K562 (cell line): ENCODE measurements around the gene RARRES1. TPM values are rescaled to one million over a fixed set of nuclear protein-coding genes. Genes with fewer than 3 reads are reported as not detected.

Experiments
- ATAC-seq: fragments of 200-7000 bp; cut with Tn5 transposase; 3 replicates; pipeline ENCODE4 v1.9.1; 2020; ENCODE audit warnings: moderate library complexity
- BruUV-seq: library from RNA; stranded (reverse); fragments of 400-500 nt; replicated peaks from 2 replicates; lab custom pipeline; 2021; lab: Mats Ljungman, UMichigan
- CTCF ChIA-PET: fragments of 300-600 bp; formaldehyde crosslinking; extraction: SDS; loops from one replicate; lab custom pipeline; 2021; ENCODE audit warnings: low intra/inter-chr PET ratio; lab: Yijun Ruan, JAX
- POLR2A ChIA-PET: fragments of 300-600, 350-650 bp; sonication (Branson Sonifier 250); formaldehyde crosslinking; extraction: SDS; loops from one replicate; lab custom pipeline; 2021; ENCODE audit warnings: antibody characterized with exemption, inconsistent platforms; lab: Yijun Ruan, JAX
- DNase-seq, 4 experiments: peaks; one replicate each; pipeline versions ENCODE4 v3.0.0 to v3.0.0-alpha.2; 2011 to 2018; ENCODE audit warnings: low spot score in 3 of 4, mixed read lengths in 3 of 4; ENCODE audit errors: extremely low read depth in 1 of 4
- FAIRE-seq: peaks from 2 replicates; lab custom pipeline; 2011; peaks lifted over from hg19 to GRCh38; lab: Jason Lieb, UNC
- H2AFZ ChIP-seq: 2 replicates; pipeline ENCODE4 v1.6.0; 2011; ENCODE audit warnings: low read depth, low read length, control low read depth, inconsistent platforms
- H3K27ac ChIP-seq: fragments of 200-600 bp; 3 replicates; pipeline ENCODE4 v1.8.0; 2011; ENCODE audit warnings: low read depth, mild to moderate bottlenecking, control low read depth, inconsistent platforms, low read length, moderate library complexity, mixed read lengths; ENCODE audit errors: extremely low read depth
- H3K27me3 ChIP-seq, 2 experiments: fragments of 300-600 bp in 1 of 2; 2 replicates in 1 of 2; 3 replicates in 1 of 2; pipeline versions ENCODE4 v1.6.0 to v1.8.0; 2011; ENCODE audit warnings: inconsistent platforms in 2 of 2, low read length in 2 of 2, mild to moderate bottlenecking in 1 of 2, mixed read lengths in 1 of 2, moderate library complexity in 1 of 2; ENCODE audit not compliant: control insufficient read depth in 2 of 2, insufficient read depth in 2 of 2
- H3K36me3 ChIP-seq: fragments of 300-600 bp; 3 replicates; pipeline ENCODE4 v1.8.0; 2011; ENCODE audit warnings: mild to moderate bottlenecking, low read length, inconsistent platforms; ENCODE audit not compliant: control insufficient read depth, insufficient read depth
- H3K4me1 ChIP-seq, 2 experiments: fragments of 200-600 bp in 1 of 2; replicated peaks in 1 of 2; 2 replicates in 1 of 2; 3 replicates in 1 of 2; pipeline versions ENCODE4 v1.5.1 to v1.8.0; 2011; ENCODE audit warnings: inconsistent platforms in 2 of 2, low read length in 2 of 2, mild to moderate bottlenecking in 1 of 2, mixed read lengths in 1 of 2, moderate library complexity in 1 of 2; ENCODE audit not compliant: control insufficient read depth in 2 of 2, insufficient read depth in 2 of 2
- H3K4me2 ChIP-seq: 2 replicates; pipeline ENCODE4 v1.6.1; 2011; ENCODE audit warnings: low read length, control low read depth, inconsistent platforms, mixed read lengths; ENCODE audit not compliant: insufficient read depth
- H3K4me3 ChIP-seq: fragments of 200-600 bp; sonication (generic), shearing (Covaris generic); 2 replicates; pipeline ENCODE4 v1.5.1; 2016; ENCODE audit warnings: control low read depth, inconsistent platforms
- H3K79me2 ChIP-seq: fragments of 200-600 bp; 3 replicates; pipeline ENCODE4 v1.8.0; 2011; ENCODE audit warnings: low read length, inconsistent platforms; ENCODE audit not compliant: control insufficient read depth, insufficient read depth
- H3K9ac ChIP-seq, 2 experiments: 2 replicates each; pipeline versions ENCODE4 v1.6.0 to v1.6.1; 2011; ENCODE audit warnings: low read depth in 2 of 2, low read length in 2 of 2, control low read depth in 1 of 2, inconsistent platforms in 1 of 2, mild to moderate bottlenecking in 1 of 2, mixed read lengths in 1 of 2; ENCODE audit not compliant: insufficient read depth in 1 of 2
- H3K9me1 ChIP-seq: one replicate; pipeline ENCODE4 v1.6.0; 2011; ENCODE audit warnings: inconsistent platforms, mild to moderate bottlenecking, low read length, moderate library complexity; ENCODE audit not compliant: control insufficient read depth, insufficient read depth
- H3K9me3 ChIP-seq: replicated peaks from 2 replicates; pipeline ENCODE4 v1.5.1; 2011; ENCODE audit warnings: low read depth, low read length, inconsistent platforms; ENCODE audit not compliant: control insufficient read depth, insufficient read depth
- H4K20me1 ChIP-seq: replicated peaks from 2 replicates; pipeline ENCODE4 v1.6.1; 2011; ENCODE audit warnings: low read length, inconsistent platforms, mixed read lengths; ENCODE audit not compliant: control insufficient read depth, insufficient read depth
- BRD4 ChIP-seq: fragments of 200-600 bp; sonication (generic); IDR thresholded peaks from 2 replicates; pipeline ENCODE4 v1.6.1; 2017; ENCODE audit warnings: inconsistent platforms
- CBX2 ChIP-seq: fragments of 200-600 bp; sonication (generic); IDR thresholded peaks from one replicate; pipeline ENCODE4 v1.6.1; 2012; ENCODE audit warnings: mild to moderate bottlenecking, low read length, inconsistent platforms; ENCODE audit not compliant: insufficient read depth, poor library complexity, severe bottlenecking
- EHMT2 ChIP-seq: fragments of 450-650 bp; IDR thresholded peaks from 2 replicates; pipeline ENCODE4 v1.6.1; 2018; ENCODE audit warnings: antibody characterized with exemption
- NFATC3 ChIP-seq: fragments of 450-650 bp; IDR thresholded peaks from 2 replicates; pipeline ENCODE4 v1.6.1; 2017; ENCODE audit warnings: mild to moderate bottlenecking
- SREBF1 ChIP-seq: fragments of 150-350 bp; IDR thresholded peaks from 2 replicates; pipeline ENCODE4 v1.6.1; 2014; ENCODE audit warnings: antibody characterized with exemption, low read depth, low read length, borderline replicate concordance
- TAF9B ChIP-seq: fragments of 450-650 bp; IDR thresholded peaks from 2 replicates; pipeline ENCODE4 v1.6.1; 2018; ENCODE audit warnings: mild to moderate bottlenecking; ENCODE audit not compliant: partially characterized antibody
- TRIM24 ChIP-seq, 2 experiments: fragments of 450-650 bp; IDR thresholded peaks; 2 replicates each; pipeline ENCODE4 v1.6.1; 2016
- ZBED1 ChIP-seq: IDR thresholded peaks from 2 replicates; pipeline ENCODE4 v1.6.1; 2014
- ZBTB8A ChIP-seq: fragments of 450-650 bp; IDR thresholded peaks from 2 replicates; pipeline ENCODE4 v1.6.1; 2018; ENCODE audit warnings: mild to moderate bottlenecking, moderate library complexity; ENCODE audit not compliant: partially characterized antibody
- ZNF76 ChIP-seq: fragments of 250-450 bp; sonication (Bioruptor Pico); IDR thresholded peaks from 2 replicates; pipeline ENCODE4 v1.4.0; 2020; ENCODE audit warnings: mild to moderate bottlenecking, moderate library complexity, borderline replicate concordance
- ZSCAN32 ChIP-seq: fragments of 450-650 bp; formaldehyde crosslinking; IDR thresholded peaks from 2 replicates; pipeline ENCODE4 v1.4.0; 2020; ENCODE audit warnings: mild to moderate bottlenecking, moderate library complexity
- ZZZ3 ChIP-seq: fragments of 450-650 bp; IDR thresholded peaks from 2 replicates; pipeline ENCODE4 v1.6.1; 2016; ENCODE audit warnings: antibody characterized with exemption, mild to moderate bottlenecking, moderate library complexity
- WGBS: fragments of 100-300 bp; shearing (Covaris generic); methylation state at CpG from one replicate; pipeline ENCODE4 v1.1.6; 2016; ENCODE audit warnings: low coverage, mixed read lengths; ENCODE audit not compliant: insufficient coverage; ENCODE audit errors: missing lambda C conversion rate; 5-methylcytosine and 5-hydroxymethylcytosine counted together
- in situ Hi-C: fragments of 300-500 bp; cut with MboI; formaldehyde crosslinking; loops from 4 replicates; pipeline ENCODE4 v1.15.0; 2018; ENCODE audit warnings: inconsistent platforms, mixed read lengths
- intact Hi-C: fragments of 100-400 bp; cut with micrococcal nuclease; formaldehyde crosslinking; loops from 2 replicates; pipeline ENCODE4 v1.14.2; 2022
- polyA plus RNA-seq, 8 experiments: library from polyadenylated mRNA; depleted of rRNA in 4 of 8; stranded (reverse) in 5 of 8; unstranded in 3 of 8; fragments of >200 nt; fragmentation: Nextera tagmentation in 2 of 8; fragmentation: Illumina TruSeq in 1 of 8; extraction: Ambion mirVana in 2 of 8; extraction: Trizol in 1 of 8; gene quantifications; 2 replicates each; pipeline versions ENCODE4 v1.2.1 to v1.2.3, GENCODE V29; 2011 to 2014; ENCODE audit warnings: inconsistent platforms in 1 of 8, missing spikeins in 1 of 8
- total RNA-seq, 7 experiments: library from RNA; depleted of rRNA in 6 of 7; stranded (reverse); fragments of >200 nt in 6 of 7; fragmentation: Illumina TruSeq in 2 of 7; extraction: Trizol in 2 of 7; gene quantifications; 2 replicates each; pipeline versions ENCODE4 v1.2.1 to v1.2.3, GENCODE V29; 2011 to 2021; ENCODE audit warnings: low replicate concordance in 1 of 7

Gene RARRES1
- total and polyA plus RNA-seq, 9 of the 15 experiments (the other 6 are each of a cell fraction or from before 2014, with no cell fraction given): not detected

DNA sequence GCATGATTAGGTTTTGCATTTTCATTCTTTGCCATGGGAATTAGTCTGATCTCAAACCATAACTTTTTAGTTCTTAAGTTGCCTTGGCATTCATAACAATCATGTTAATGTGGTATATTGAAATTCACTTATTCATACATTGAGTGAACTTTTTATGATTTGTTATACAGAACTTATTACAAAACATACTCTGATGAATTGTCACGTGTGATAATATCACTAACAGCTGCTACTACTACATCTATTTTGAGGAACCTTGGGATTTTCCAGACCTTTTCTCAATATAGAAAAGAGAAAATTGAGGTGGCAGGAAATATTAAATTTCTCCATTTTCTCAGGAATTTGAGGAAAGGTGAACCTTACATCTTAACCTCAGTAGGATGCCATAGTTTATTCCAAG is 69.0 kb downstream of the RARRES1 start:
- H3K4me3 ChIP-seq: no peak overlapping the region
- intact Hi-C loops: no loop called here
- no peak for TF ChIP-seq NFATC3
- no TSS peak for BruUV-seq
- H3K36me3 ChIP-seq: peaks cover 98% of the 10 kb centered on the region
- H3K4me2 ChIP-seq: no peak overlapping the region
- H3K79me2 ChIP-seq: 0 out of 3 replicates have a peak, but pooled peaks cover 2% of the 10 kb centered on the region
- no peaks in the 10 kb centered on the region for H3K9me1 ChIP-seq
- WGBS: 94% methylated on average over 1 of the region's 1 CpG
- ChIA-PET CTCF (no interaction called here), POLR2A (interaction anchor here (1.6 kb wide), 1 partner anchor 16 kb away, joined by 3 read pairs; no protein-coding TSS in a partner anchor)
- H4K20me1 ChIP-seq: no peaks in the 10 kb centered on the region
- H3K9ac ChIP-seq: no peak overlapping the region
- no peak for ATAC-seq
- H3K4me1 ChIP-seq: no peaks in the 10 kb centered on the region
- no peak overlapping the region for H3K27ac ChIP-seq
- H3K27me3 ChIP-seq: no peaks in the 10 kb centered on the region
- in situ Hi-C loops: loop anchor here (5.0 kb wide), 1 partner anchor 129 kb away; no protein-coding TSS in a partner anchor
- DNase-seq: no peak
- no peaks in the 10 kb centered on the region for H3K9me3 ChIP-seq
- FAIRE-seq: no peak
- H2AFZ ChIP-seq: no peak overlapping the region

DNA sequence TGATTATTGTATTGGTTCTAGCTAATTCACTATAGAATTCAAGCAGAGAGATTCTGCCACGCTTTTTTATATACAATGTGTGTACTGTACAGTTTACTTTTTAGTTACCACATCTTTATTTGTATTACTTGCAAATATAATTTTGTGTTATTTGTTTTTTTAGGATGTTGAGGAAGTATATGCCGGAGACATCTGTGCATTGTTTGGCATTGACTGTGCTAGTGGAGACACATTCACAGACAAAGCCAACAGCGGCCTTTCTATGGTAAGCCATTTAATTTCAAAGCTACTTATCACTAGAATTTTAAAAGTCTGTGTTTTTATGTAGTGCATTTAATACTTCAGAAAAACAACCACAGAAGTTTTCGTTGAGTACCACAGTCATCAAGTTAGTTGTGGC is 71.5 kb downstream of the RARRES1 start:
- ATAC-seq: no peak
- Histone ChIP-seq H3K27me3 (no peaks in the 10 kb centered on the region), H3K4me2 (no peak overlapping the region), H3K9me1 (no peaks in the 10 kb centered on the region), H3K27ac (no peak overlapping the region), H3K79me2 (0 out of 3 replicates have a peak, but pooled peaks cover 2% of the 10 kb centered on the region), H2AFZ (no peak overlapping the region), H3K36me3 (peaks cover 94% of the 10 kb centered on the region), H3K4me3 (no peak overlapping the region), H4K20me1 (no peaks in the 10 kb centered on the region), H3K9me3 (no peaks in the 10 kb centered on the region), H3K4me1 (no peaks in the 10 kb centered on the region), H3K9ac (no peak overlapping the region)
- TF ChIP-seq ZBED1 (no peak), CBX2 (no peak), BRD4 (no peak), TRIM24 (IDR thresholded peaks at IDR 0.05) (no peak), TAF9B (no peak), ZSCAN32 (CRISPR knock-in tag) (no peak), SREBF1 (no peak), ZNF76 (CRISPR knock-in tag) (no peak), EHMT2 (no peak), ZZZ3 (no peak), ZBTB8A (no peak)
- ChIA-PET POLR2A (interaction anchor here (1.3 kb wide), 1 partner anchor 15 kb away, joined by 8 read pairs; no protein-coding TSS in a partner anchor), CTCF (interaction anchor here (1.9 to 2.8 kb wide), 2 partner anchors 67 to 130 kb away, joined by 6 to 31 read pairs; no protein-coding TSS in a partner anchor)
- no peak for DNase-seq
- FAIRE-seq: no peak
- WGBS: 93% methylated on average over 4 of the region's 4 CpGs
- in situ Hi-C loops: loop anchor here (5.0 kb wide), 1 partner anchor 132 kb away; no protein-coding TSS in a partner anchor
- BruUV-seq: no TSS peak
- intact Hi-C loops: no loop called here
